K562 (cell line): Measurements from ENCODE around the gene NIPSNAP2. TPM values are rescaled to one million over a fixed set of nuclear protein-coding genes. Genes with fewer than 3 reads are reported as not detected.

Experiments
- ATAC-seq: fragments of 200-7000 bp; cut with Tn5 transposase; 3 replicates; pipeline ENCODE4 v1.9.1; 2020; ENCODE audit warnings: moderate library complexity
- BruUV-seq: library from RNA; stranded (reverse); fragments of 400-500 nt; replicated peaks from 2 replicates; lab custom pipeline; 2021; lab: Mats Ljungman, UMichigan
- CTCF ChIA-PET: fragments of 300-600 bp; formaldehyde crosslinking; extraction: SDS; loops from one replicate; lab custom pipeline; 2021; ENCODE audit warnings: low intra/inter-chr PET ratio; lab: Yijun Ruan, JAX
- POLR2A ChIA-PET: fragments of 300-600, 350-650 bp; sonication (Branson Sonifier 250); formaldehyde crosslinking; extraction: SDS; loops from one replicate; lab custom pipeline; 2021; ENCODE audit warnings: antibody characterized with exemption, inconsistent platforms; lab: Yijun Ruan, JAX
- DNase-seq, 4 experiments: peaks; one replicate each; pipeline versions ENCODE4 v3.0.0 to v3.0.0-alpha.2; 2011 to 2018; ENCODE audit warnings: low spot score in 3 of 4, mixed read lengths in 3 of 4; ENCODE audit errors: extremely low read depth in 1 of 4
- FAIRE-seq: peaks from 2 replicates; lab custom pipeline; 2011; peaks lifted over from hg19 to GRCh38; lab: Jason Lieb, UNC
- H2AFZ ChIP-seq: 2 replicates; pipeline ENCODE4 v1.6.0; 2011; ENCODE audit warnings: low read depth, low read length, control low read depth, inconsistent platforms
- H3K27ac ChIP-seq: fragments of 200-600 bp; 3 replicates; pipeline ENCODE4 v1.8.0; 2011; ENCODE audit warnings: low read depth, mild to moderate bottlenecking, control low read depth, inconsistent platforms, low read length, moderate library complexity, mixed read lengths; ENCODE audit errors: extremely low read depth
- H3K27me3 ChIP-seq, 2 experiments: fragments of 300-600 bp in 1 of 2; 2 replicates in 1 of 2; 3 replicates in 1 of 2; pipeline versions ENCODE4 v1.6.0 to v1.8.0; 2011; ENCODE audit warnings: inconsistent platforms in 2 of 2, low read length in 2 of 2, mild to moderate bottlenecking in 1 of 2, mixed read lengths in 1 of 2, moderate library complexity in 1 of 2; ENCODE audit not compliant: control insufficient read depth in 2 of 2, insufficient read depth in 2 of 2
- H3K36me3 ChIP-seq: fragments of 300-600 bp; 3 replicates; pipeline ENCODE4 v1.8.0; 2011; ENCODE audit warnings: mild to moderate bottlenecking, low read length, inconsistent platforms; ENCODE audit not compliant: control insufficient read depth, insufficient read depth
- H3K4me1 ChIP-seq, 2 experiments: fragments of 200-600 bp in 1 of 2; replicated peaks in 1 of 2; 2 replicates in 1 of 2; 3 replicates in 1 of 2; pipeline versions ENCODE4 v1.5.1 to v1.8.0; 2011; ENCODE audit warnings: inconsistent platforms in 2 of 2, low read length in 2 of 2, mild to moderate bottlenecking in 1 of 2, mixed read lengths in 1 of 2, moderate library complexity in 1 of 2; ENCODE audit not compliant: control insufficient read depth in 2 of 2, insufficient read depth in 2 of 2
- H3K4me2 ChIP-seq: 2 replicates; pipeline ENCODE4 v1.6.1; 2011; ENCODE audit warnings: low read length, control low read depth, inconsistent platforms, mixed read lengths; ENCODE audit not compliant: insufficient read depth
- H3K4me3 ChIP-seq: fragments of 200-600 bp; sonication (generic), shearing (Covaris generic); 2 replicates; pipeline ENCODE4 v1.5.1; 2016; ENCODE audit warnings: control low read depth, inconsistent platforms
- H3K79me2 ChIP-seq: fragments of 200-600 bp; 3 replicates; pipeline ENCODE4 v1.8.0; 2011; ENCODE audit warnings: low read length, inconsistent platforms; ENCODE audit not compliant: control insufficient read depth, insufficient read depth
- H3K9ac ChIP-seq, 2 experiments: 2 replicates each; pipeline versions ENCODE4 v1.6.0 to v1.6.1; 2011; ENCODE audit warnings: low read depth in 2 of 2, low read length in 2 of 2, control low read depth in 1 of 2, inconsistent platforms in 1 of 2, mild to moderate bottlenecking in 1 of 2, mixed read lengths in 1 of 2; ENCODE audit not compliant: insufficient read depth in 1 of 2
- H3K9me1 ChIP-seq: one replicate; pipeline ENCODE4 v1.6.0; 2011; ENCODE audit warnings: inconsistent platforms, mild to moderate bottlenecking, low read length, moderate library complexity; ENCODE audit not compliant: control insufficient read depth, insufficient read depth
- H3K9me3 ChIP-seq: replicated peaks from 2 replicates; pipeline ENCODE4 v1.5.1; 2011; ENCODE audit warnings: low read depth, low read length, inconsistent platforms; ENCODE audit not compliant: control insufficient read depth, insufficient read depth
- H4K20me1 ChIP-seq: replicated peaks from 2 replicates; pipeline ENCODE4 v1.6.1; 2011; ENCODE audit warnings: low read length, inconsistent platforms, mixed read lengths; ENCODE audit not compliant: control insufficient read depth, insufficient read depth
- HDAC3 ChIP-seq: fragments of 450-650 bp; IDR thresholded peaks from 2 replicates; pipeline ENCODE4 v1.6.1; 2018; ENCODE audit warnings: borderline replicate concordance, mild to moderate bottlenecking, moderate library complexity; ENCODE audit not compliant: partially characterized antibody
- MTA3 ChIP-seq: fragments of 450-650 bp; formaldehyde crosslinking; IDR thresholded peaks from 2 replicates; pipeline ENCODE4 v1.6.1; 2017; ENCODE audit warnings: mild to moderate bottlenecking, borderline replicate concordance
- NCOA4 ChIP-seq: fragments of 450-650 bp; IDR thresholded peaks from 2 replicates; pipeline ENCODE4 v1.6.1; 2018; ENCODE audit warnings: mild to moderate bottlenecking; ENCODE audit not compliant: partially characterized antibody
- OTX1 ChIP-seq: fragments of 450-650 bp; formaldehyde crosslinking; IDR thresholded peaks from 2 replicates; pipeline ENCODE4 v1.4.0; 2022; ENCODE audit warnings: mild to moderate bottlenecking
- PHB2 ChIP-seq: fragments of 450-650 bp; IDR thresholded peaks from 2 replicates; pipeline ENCODE4 v1.6.1; 2017; ENCODE audit warnings: low read depth
- RCOR1 ChIP-seq, 2 experiments: IDR thresholded peaks; 2 replicates each; pipeline ENCODE4 v1.6.1; 2012; ENCODE audit warnings: low read depth in 2 of 2, low read length in 2 of 2, borderline replicate concordance in 1 of 2, improper control_type of control experiment in 1 of 2
- SIN3A ChIP-seq, 2 experiments: fragments of 150-350 bp in 1 of 2; IDR thresholded peaks; 2 replicates each; pipeline ENCODE4 v1.6.1; 2011 to 2016; ENCODE audit warnings: borderline replicate concordance in 2 of 2, low read depth in 2 of 2, low read length in 2 of 2, mild to moderate bottlenecking in 2 of 2, moderate library complexity in 2 of 2; ENCODE audit not compliant: control insufficient read depth in 1 of 2
- TRIM24 ChIP-seq, 2 experiments: fragments of 450-650 bp; IDR thresholded peaks; 2 replicates each; pipeline ENCODE4 v1.6.1; 2016
- ZFX ChIP-seq: sonication (generic); formaldehyde crosslinking; IDR thresholded peaks from 2 replicates; pipeline ENCODE4 v1.8.0; 2022; ENCODE audit warnings: mild to moderate bottlenecking, missing genetic modification reagents, moderate library complexity
- ZNF76 ChIP-seq: fragments of 250-450 bp; sonication (Bioruptor Pico); IDR thresholded peaks from 2 replicates; pipeline ENCODE4 v1.4.0; 2020; ENCODE audit warnings: mild to moderate bottlenecking, moderate library complexity, borderline replicate concordance
- WGBS: fragments of 100-300 bp; shearing (Covaris generic); methylation state at CpG from one replicate; pipeline ENCODE4 v1.1.6; 2016; ENCODE audit warnings: low coverage, mixed read lengths; ENCODE audit not compliant: insufficient coverage; ENCODE audit errors: missing lambda C conversion rate; 5-methylcytosine and 5-hydroxymethylcytosine counted together
- in situ Hi-C: fragments of 300-500 bp; cut with MboI; formaldehyde crosslinking; loops from 4 replicates; pipeline ENCODE4 v1.15.0; 2018; ENCODE audit warnings: inconsistent platforms, mixed read lengths
- intact Hi-C: fragments of 100-400 bp; cut with micrococcal nuclease; formaldehyde crosslinking; loops from 2 replicates; pipeline ENCODE4 v1.14.2; 2022
- polyA plus RNA-seq, 8 experiments: library from polyadenylated mRNA; depleted of rRNA in 4 of 8; stranded (reverse) in 5 of 8; unstranded in 3 of 8; fragments of >200 nt; fragmentation: Nextera tagmentation in 2 of 8; fragmentation: Illumina TruSeq in 1 of 8; extraction: Ambion mirVana in 2 of 8; extraction: Trizol in 1 of 8; gene quantifications; 2 replicates each; pipeline versions ENCODE4 v1.2.1 to v1.2.3, GENCODE V29; 2011 to 2014; ENCODE audit warnings: inconsistent platforms in 1 of 8, missing spikeins in 1 of 8
- total RNA-seq, 7 experiments: library from RNA; depleted of rRNA in 6 of 7; stranded (reverse); fragments of >200 nt in 6 of 7; fragmentation: Illumina TruSeq in 2 of 7; extraction: Trizol in 2 of 7; gene quantifications; 2 replicates each; pipeline versions ENCODE4 v1.2.1 to v1.2.3, GENCODE V29; 2011 to 2021; ENCODE audit warnings: low replicate concordance in 1 of 7
- TF ChIP-seq, protein P1 (sequence below), 2 experiments: fragments of 450-650 bp; IDR thresholded peaks; 2 replicates each; pipeline ENCODE4 v1.6.1; 2016
- TF ChIP-seq, protein P2 (sequence below): fragments of 450-650 bp; IDR thresholded peaks from 2 replicates; pipeline ENCODE4 v1.6.1; 2016; ENCODE audit warnings: borderline replicate concordance
- TF ChIP-seq, protein P3 (sequence below): fragments of 450-650 bp; formaldehyde crosslinking; conservative IDR thresholded peaks from 2 replicates; pipeline ENCODE4 v1.4.0; 2022; ENCODE audit warnings: mild to moderate bottlenecking, missing genetic modification characterization
- TF ChIP-seq, protein P4 (sequence below): fragments of 450-650 bp; IDR thresholded peaks from 2 replicates; pipeline ENCODE4 v1.6.1; 2017; ENCODE audit warnings: antibody characterized with exemption

Gene NIPSNAP2
- total and polyA plus RNA-seq, 9 of the 15 experiments (the other 6 are each of a cell fraction or from before 2014, with no cell fraction given): 24.9 to 107 (median 53.0) TPM

DNA sequence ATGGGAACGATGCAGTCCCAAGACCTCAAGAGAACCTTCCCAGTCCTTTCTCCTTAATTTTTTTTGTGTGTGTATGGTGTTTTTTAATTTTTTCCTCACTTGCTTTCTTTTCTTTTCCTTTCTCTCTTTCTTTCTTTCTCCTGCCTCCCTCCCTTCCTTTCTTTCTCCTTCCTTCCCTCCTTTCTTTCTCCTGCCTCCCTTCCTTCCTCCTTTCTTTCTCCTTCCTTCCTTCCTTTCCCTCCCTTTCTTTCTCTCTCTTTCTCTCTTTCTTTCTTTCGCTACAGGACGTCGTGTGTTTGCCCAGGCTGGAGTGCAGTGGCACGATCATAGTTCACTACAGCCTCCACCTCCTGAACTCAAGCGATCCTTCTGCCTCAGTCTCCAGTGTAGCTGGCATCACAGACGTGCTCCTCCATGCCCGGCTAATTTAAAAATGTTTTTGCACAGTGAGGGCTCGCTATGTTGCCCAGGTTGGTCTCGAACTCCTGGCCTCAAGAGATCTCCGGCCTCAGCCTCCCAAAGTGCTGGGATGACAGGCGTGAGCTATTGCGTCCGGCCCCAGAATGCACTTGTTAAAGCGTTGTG, 709 bp upstream of the NIPSNAP2 start:
- Histone ChIP-seq H3K36me3 (peaks cover 13% of the 10 kb centered on the region), H2AFZ (peak overlapping the region; percentile 91), H3K27ac (peak overlapping the region; percentile 68; the same call in 1 of the 3 replicates), H3K9me1 (no peaks in the 10 kb centered on the region), H3K4me1 (peaks cover 12 to 13% of the 10 kb centered on the region in 2 experiments; a peak in 4 of 5 replicates), H3K27me3 (no peaks in the 10 kb centered on the region), H4K20me1 (no peaks in the 10 kb centered on the region), H3K79me2 (peaks cover 26% of the 10 kb centered on the region), H3K4me2 (peak overlapping the region; percentile 87), H3K4me3 (peak overlapping the region; percentile 91; the same call in 1 of the 2 replicates), H3K9ac (peak overlapping the region; percentile 51 to 94), H3K9me3 (no peaks in the 10 kb centered on the region)
- WGBS: 63% methylated on average over 13 of the region's 15 CpGs
- ChIA-PET CTCF (interaction anchor here (0.6 kb wide), 1 partner anchor 121 kb away, joined by 3 read pairs; no protein-coding TSS in a partner anchor), POLR2A (interaction anchor here (0.7 kb wide), 1 partner anchor 9 kb away, joined by 3 read pairs; no protein-coding TSS in a partner anchor)
- ATAC-seq (no peak), DNase-seq (no peak), FAIRE-seq (no peak)
- in situ Hi-C loops: no loop called here
- intact Hi-C loops: loop anchor here (10.0 kb wide), 2 partner anchors 219 to 389 kb away; partner anchors contain the start of gene VOPP1
- no TSS peak for BruUV-seq
- TF ChIP-seq, protein P1, sequence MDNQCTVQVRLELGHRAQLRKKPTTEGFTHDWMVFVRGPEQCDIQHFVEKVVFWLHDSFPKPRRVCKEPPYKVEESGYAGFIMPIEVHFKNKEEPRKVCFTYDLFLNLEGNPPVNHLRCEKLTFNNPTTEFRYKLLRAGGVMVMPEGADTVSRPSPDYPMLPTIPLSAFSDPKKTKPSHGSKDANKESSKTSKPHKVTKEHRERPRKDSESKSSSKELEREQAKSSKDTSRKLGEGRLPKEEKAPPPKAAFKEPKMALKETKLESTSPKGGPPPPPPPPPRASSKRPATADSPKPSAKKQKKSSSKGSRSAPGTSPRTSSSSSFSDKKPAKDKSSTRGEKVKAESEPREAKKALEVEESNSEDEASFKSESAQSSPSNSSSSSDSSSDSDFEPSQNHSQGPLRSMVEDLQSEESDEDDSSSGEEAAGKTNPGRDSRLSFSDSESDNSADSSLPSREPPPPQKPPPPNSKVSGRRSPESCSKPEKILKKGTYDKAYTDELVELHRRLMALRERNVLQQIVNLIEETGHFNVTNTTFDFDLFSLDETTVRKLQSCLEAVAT (IDR thresholded peaks at IDR 0.05): peak in 1 of 2 experiments; percentile 67; a peak in 1 of 4 replicates
- TF ChIP-seq MTA3: no peak
- 0 out of 4 replicates have a peak, but pooled peaks of 1 of the 2 experiments have one; percentile 24 for TF ChIP-seq TRIM24 (IDR thresholded peaks at IDR 0.05)
- no peak for TF ChIP-seq SIN3A (IDR thresholded peaks at IDR 0.05; ENCODE audit: borderline replicate concordance in 2 of 2, control insufficient read depth in 1 of 2, low read depth in 2 of 2, low read length in 2 of 2)
- TF ChIP-seq, protein P2, sequence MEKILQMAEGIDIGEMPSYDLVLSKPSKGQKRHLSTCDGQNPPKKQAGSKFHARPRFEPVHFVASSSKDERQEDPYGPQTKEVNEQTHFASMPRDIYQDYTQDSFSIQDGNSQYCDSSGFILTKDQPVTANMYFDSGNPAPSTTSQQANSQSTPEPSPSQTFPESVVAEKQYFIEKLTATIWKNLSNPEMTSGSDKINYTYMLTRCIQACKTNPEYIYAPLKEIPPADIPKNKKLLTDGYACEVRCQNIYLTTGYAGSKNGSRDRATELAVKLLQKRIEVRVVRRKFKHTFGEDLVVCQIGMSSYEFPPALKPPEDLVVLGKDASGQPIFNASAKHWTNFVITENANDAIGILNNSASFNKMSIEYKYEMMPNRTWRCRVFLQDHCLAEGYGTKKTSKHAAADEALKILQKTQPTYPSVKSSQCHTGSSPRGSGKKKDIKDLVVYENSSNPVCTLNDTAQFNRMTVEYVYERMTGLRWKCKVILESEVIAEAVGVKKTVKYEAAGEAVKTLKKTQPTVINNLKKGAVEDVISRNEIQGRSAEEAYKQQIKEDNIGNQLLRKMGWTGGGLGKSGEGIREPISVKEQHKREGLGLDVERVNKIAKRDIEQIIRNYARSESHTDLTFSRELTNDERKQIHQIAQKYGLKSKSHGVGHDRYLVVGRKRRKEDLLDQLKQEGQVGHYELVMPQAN: 0 out of 2 replicates have a peak, but pooled peaks have one; percentile 22
- TF ChIP-seq RCOR1 (IDR thresholded peaks at IDR 0.05; ENCODE audit: borderline replicate concordance in 1 of 2, low read depth in 2 of 2, low read length in 2 of 2): no peak
- TF ChIP-seq NCOA4: peak; percentile 24
- peak; percentile 62; the same call in 1 of the 2 replicates for TF ChIP-seq OTX1 (CRISPR knock-in tag)
- TF ChIP-seq ZNF76: no peak
- no peak for TF ChIP-seq HDAC3
- TF ChIP-seq, protein P3, sequence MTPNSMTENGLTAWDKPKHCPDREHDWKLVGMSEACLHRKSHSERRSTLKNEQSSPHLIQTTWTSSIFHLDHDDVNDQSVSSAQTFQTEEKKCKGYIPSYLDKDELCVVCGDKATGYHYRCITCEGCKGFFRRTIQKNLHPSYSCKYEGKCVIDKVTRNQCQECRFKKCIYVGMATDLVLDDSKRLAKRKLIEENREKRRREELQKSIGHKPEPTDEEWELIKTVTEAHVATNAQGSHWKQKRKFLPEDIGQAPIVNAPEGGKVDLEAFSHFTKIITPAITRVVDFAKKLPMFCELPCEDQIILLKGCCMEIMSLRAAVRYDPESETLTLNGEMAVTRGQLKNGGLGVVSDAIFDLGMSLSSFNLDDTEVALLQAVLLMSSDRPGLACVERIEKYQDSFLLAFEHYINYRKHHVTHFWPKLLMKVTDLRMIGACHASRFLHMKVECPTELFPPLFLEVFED (CRISPR knock-in tag): peak; percentile 74; the same call in 1 of the 2 replicates
- peak; percentile 65; the same call in 1 of the 2 replicates for TF ChIP-seq PHB2
- TF ChIP-seq ZFX: no peak
- TF ChIP-seq, protein P4, sequence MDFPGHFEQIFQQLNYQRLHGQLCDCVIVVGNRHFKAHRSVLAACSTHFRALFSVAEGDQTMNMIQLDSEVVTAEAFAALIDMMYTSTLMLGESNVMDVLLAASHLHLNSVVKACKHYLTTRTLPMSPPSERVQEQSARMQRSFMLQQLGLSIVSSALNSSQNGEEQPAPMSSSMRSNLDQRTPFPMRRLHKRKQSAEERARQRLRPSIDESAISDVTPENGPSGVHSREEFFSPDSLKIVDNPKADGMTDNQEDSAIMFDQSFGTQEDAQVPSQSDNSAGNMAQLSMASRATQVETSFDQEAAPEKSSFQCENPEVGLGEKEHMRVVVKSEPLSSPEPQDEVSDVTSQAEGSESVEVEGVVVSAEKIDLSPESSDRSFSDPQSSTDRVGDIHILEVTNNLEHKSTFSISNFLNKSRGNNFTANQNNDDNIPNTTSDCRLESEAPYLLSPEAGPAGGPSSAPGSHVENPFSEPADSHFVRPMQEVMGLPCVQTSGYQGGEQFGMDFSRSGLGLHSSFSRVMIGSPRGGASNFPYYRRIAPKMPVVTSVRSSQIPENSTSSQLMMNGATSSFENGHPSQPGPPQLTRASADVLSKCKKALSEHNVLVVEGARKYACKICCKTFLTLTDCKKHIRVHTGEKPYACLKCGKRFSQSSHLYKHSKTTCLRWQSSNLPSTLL: 0 out of 2 replicates have a peak, but pooled peaks have one; percentile 51
